WERI-Rb-1 (cell line): Measurements from ENCODE around the gene KDM4C.

Source experiments
- DNase-seq: peaks from one replicate; pipeline ENCODE4 v3.0.0-alpha.2; 2020
- H3K27ac ChIP-seq: fragments of 250-450 bp; sonication (Bioruptor Pico); 2 replicates; pipeline ENCODE4 v1.5.1; 2020; ENCODE audit warnings: mild to moderate bottlenecking, moderate library complexity
- H3K27me3 ChIP-seq: fragments of 250-450 bp; sonication (Bioruptor Pico); 2 replicates; pipeline ENCODE4 v1.5.1; 2021; ENCODE audit warnings: mild to moderate bottlenecking, low read depth, moderate library complexity; ENCODE audit not compliant: insufficient read depth, severe bottlenecking
- H3K36me3 ChIP-seq: fragments of 250-450 bp; sonication (Bioruptor Pico); 2 replicates; pipeline ENCODE4 v1.5.1; 2020; ENCODE audit warnings: mild to moderate bottlenecking, moderate library complexity
- H3K4me3 ChIP-seq: 2 replicates; pipeline ENCODE4 v1.5.1; 2011; ENCODE audit warnings: low read depth, mild to moderate bottlenecking, control low read depth, low read length
- H3K9me3 ChIP-seq: fragments of 250-450 bp; sonication (Bioruptor Pico); 2 replicates; pipeline ENCODE4 v1.5.1; 2021; ENCODE audit warnings: mild to moderate bottlenecking, moderate library complexity; ENCODE audit not compliant: severe bottlenecking
- TF ChIP-seq, protein P1 (sequence below): IDR thresholded peaks from 2 replicates; pipeline ENCODE4 v1.5.1; 2011; ENCODE audit warnings: low read depth, mild to moderate bottlenecking, control low read depth, inconsistent platforms, low read length

The KDM4C gene

DNA sequence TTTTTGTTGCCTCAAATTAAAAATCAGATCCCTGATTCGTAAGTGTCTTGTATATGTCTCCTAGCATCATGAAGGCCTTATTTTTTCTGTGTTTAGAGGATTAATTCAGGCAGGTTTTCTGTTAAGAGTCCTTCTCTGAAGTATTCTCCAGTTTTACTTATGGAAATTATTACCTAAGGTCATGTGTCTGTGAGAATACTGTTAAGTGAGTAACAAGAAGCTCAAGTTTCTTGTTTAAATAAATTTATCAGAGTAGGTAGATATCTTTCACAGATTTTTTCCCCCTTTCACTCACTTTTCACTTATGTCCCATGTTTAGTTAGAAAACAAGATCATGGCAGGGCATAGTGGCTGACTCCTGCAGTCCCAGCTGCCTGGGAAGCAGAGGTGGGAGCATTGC is 233.6 kb downstream of the KDM4C start:
- Histone ChIP-seq H3K9me3 (no peaks in the 10 kb centered on the region), H3K27ac (no peak overlapping the region), H3K4me3 (no peak overlapping the region), H3K36me3 (0 out of 2 replicates have a peak, but pooled peaks cover under 1% of the 10 kb centered on the region), H3K27me3 (no peaks in the 10 kb centered on the region)
- DNase-seq, result no peak
- TF ChIP-seq, protein P1, sequence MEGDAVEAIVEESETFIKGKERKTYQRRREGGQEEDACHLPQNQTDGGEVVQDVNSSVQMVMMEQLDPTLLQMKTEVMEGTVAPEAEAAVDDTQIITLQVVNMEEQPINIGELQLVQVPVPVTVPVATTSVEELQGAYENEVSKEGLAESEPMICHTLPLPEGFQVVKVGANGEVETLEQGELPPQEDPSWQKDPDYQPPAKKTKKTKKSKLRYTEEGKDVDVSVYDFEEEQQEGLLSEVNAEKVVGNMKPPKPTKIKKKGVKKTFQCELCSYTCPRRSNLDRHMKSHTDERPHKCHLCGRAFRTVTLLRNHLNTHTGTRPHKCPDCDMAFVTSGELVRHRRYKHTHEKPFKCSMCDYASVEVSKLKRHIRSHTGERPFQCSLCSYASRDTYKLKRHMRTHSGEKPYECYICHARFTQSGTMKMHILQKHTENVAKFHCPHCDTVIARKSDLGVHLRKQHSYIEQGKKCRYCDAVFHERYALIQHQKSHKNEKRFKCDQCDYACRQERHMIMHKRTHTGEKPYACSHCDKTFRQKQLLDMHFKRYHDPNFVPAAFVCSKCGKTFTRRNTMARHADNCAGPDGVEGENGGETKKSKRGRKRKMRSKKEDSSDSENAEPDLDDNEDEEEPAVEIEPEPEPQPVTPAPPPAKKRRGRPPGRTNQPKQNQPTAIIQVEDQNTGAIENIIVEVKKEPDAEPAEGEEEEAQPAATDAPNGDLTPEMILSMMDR, result no peak

DNA sequence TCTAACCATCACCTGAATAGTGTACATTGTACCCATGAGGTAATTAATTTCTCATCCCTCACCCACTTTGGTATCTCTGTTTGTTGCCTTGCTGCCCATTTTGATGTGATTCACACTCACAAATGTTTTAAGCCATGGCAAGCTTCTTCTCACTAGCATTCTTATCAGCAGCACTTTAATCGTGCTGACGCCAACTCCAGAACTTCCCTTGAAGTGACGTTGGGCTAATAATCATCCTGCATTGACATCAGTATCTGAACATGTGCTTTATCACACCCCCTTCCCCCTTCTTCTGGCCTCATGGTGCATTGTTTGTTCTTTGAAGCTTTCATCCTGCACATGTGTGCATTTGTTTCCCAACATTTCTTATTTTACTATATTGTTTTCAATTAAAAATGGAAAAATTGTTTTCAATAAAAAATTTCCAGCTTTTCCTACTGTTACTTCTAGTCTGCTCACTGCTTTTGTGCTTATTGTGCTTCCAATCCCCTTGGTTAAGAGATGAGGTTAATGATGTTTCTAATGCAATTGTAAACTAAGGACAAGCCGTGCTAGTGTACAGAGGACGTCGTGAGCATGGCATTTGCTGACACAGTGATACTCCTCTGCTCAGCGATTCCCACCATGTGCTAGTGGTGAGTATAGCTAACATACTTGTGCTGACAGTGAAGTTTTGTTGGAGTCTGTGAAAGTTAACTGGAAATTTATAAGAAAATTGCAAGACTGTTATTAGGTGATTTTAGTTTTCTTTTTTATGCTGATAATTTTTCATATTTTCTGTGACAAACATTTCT is 238.5 kb downstream of the KDM4C start:
- no peaks in the 10 kb centered on the region for H3K27me3 ChIP-seq
- no peak for DNase-seq
- no peak overlapping the region for H3K27ac ChIP-seq
- no peaks in the 10 kb centered on the region for H3K36me3 ChIP-seq
- H3K4me3 ChIP-seq, result no peak overlapping the region
- H3K9me3 ChIP-seq, result no peaks in the 10 kb centered on the region
- TF ChIP-seq, protein P1, result no peak

DNA sequence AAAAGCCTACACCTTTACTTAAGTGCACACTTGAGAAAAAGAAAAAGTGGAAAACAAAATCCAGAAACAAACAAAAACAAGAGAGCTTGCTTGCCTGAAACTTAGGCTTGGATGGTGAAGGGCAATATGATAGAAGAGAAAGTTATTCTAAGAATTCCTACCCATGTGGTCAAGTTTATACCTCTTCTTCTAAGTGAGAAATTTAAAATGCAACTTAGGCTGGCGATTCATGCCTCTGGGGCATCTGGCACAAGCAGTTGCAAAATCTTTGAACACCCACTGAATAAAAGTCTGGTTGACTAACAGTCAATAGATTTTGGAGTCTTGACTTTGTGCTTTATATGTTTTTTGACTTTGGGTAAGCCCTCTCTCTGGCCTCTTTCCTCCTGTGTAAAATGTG is 239.6 kb downstream of the KDM4C start:
- H3K36me3 ChIP-seq, result no peaks in the 10 kb centered on the region
- H3K9me3 ChIP-seq, result no peaks in the 10 kb centered on the region
- no peak for DNase-seq
- TF ChIP-seq, protein P1, result no peak
- no peaks in the 10 kb centered on the region for H3K27me3 ChIP-seq
- no peak overlapping the region for H3K4me3 ChIP-seq
- no peak overlapping the region for H3K27ac ChIP-seq

DNA sequence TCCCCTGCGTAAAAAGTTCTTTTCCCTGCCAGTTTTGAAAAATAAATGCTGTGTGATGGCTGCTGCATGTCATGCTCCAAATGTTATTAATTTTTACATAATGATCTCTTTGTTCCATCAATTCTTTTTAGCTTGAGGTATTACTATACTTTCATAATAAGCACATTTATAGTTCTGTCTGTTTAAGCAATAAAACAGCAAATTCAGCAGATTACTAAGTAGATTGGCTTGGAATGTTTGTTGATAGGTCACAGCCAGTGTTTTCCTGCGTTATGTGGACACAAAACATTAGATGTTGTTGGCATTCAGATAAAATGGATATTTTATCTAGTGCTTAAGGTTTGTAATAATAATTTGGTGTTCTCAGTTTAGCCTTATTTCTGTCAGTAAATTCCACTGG is 242.0 kb downstream of the KDM4C start:
- H3K4me3 ChIP-seq, result no peak overlapping the region
- no peaks in the 10 kb centered on the region for H3K27me3 ChIP-seq
- H3K9me3 ChIP-seq, result no peaks in the 10 kb centered on the region
- no peaks in the 10 kb centered on the region for H3K36me3 ChIP-seq
- TF ChIP-seq, protein P1, result no peak
- DNase-seq, result no peak
- H3K27ac ChIP-seq, result no peak overlapping the region

DNA sequence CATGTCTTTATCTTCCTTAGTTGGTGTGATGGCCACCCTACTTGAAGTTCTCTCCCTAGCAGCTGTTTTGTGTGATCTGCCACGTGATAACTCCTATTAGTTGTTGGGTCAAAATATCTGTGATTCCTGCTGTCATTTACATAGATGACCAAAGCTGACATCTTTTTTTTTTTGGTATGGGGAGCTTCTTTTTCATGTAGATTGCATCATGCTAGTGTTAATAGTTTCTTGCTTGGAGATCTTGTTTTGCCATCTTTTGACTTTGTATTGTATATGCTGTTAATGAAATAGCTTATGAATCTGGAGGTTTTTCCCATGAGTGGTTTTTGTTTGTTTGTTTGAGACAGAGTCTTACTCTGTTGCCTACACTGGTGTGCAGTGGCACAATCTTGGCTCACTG is 243.8 kb downstream of the KDM4C start:
- H3K27ac ChIP-seq, result no peak overlapping the region
- H3K36me3 ChIP-seq, result no peaks in the 10 kb centered on the region
- H3K27me3 ChIP-seq, result no peaks in the 10 kb centered on the region
- TF ChIP-seq, protein P1, result no peak
- DNase-seq, result no peak
- no peak overlapping the region for H3K4me3 ChIP-seq
- no peaks in the 10 kb centered on the region for H3K9me3 ChIP-seq

DNA sequence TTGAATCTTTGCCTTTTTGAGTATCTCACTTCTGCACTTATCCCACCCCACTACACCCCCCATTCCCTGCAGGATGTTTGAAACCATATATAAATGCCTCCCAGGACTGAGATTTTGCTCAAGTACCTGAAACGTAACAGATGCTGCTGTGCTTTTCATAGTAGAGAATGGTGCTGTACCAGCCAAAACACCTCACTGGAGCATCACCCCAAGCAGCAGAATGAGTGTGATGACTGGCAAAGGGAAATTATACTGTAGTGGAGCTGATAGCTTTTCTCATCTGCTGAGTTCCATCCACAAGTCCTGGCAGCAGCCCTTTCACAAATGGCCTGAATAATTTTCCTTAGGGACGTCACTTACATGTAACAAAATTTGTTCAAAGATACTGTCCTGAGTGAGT is 246.1 kb downstream of the KDM4C start:
- no peaks in the 10 kb centered on the region for H3K9me3 ChIP-seq
- TF ChIP-seq, protein P1, result no peak
- no peaks in the 10 kb centered on the region for H3K27me3 ChIP-seq
- no peak overlapping the region for H3K27ac ChIP-seq
- no peak overlapping the region for H3K4me3 ChIP-seq
- peaks cover 6% of the 10 kb centered on the region for H3K36me3 ChIP-seq
- no peak for DNase-seq
